WTC11 (cell line): ENCODE data around the gene GSTM4.

ENCODE experiments used
- JUN ChIP-seq: sonication (generic); formaldehyde crosslinking; IDR thresholded peaks from 2 replicates; pipeline ENCODE4 v1.8.0; 2023; ENCODE audit warnings: mild to moderate bottlenecking, missing genetic modification reagents
- MXD4 ChIP-seq: fragments of 250-450 bp; sonication (Bioruptor Pico); IDR thresholded peaks from 2 replicates; pipeline ENCODE4 v1.8.0; 2021; ENCODE audit warnings: mild to moderate bottlenecking, moderate library complexity, borderline replicate concordance
- NFYB ChIP-seq: sonication (generic); formaldehyde crosslinking; conservative IDR thresholded peaks from 2 replicates; pipeline ENCODE4 v1.8.0; 2022; ENCODE audit warnings: low read depth, missing genetic modification reagents
- NR2C2 ChIP-seq: sonication (generic); formaldehyde crosslinking; IDR thresholded peaks from 2 replicates; pipeline ENCODE4 v1.8.0; 2022; ENCODE audit warnings: mild to moderate bottlenecking, missing genetic modification reagents
- PRRX2 ChIP-seq: fragments of 250-450 bp; sonication (Bioruptor Pico); IDR thresholded peaks from 2 replicates; pipeline ENCODE4 v1.8.0; 2021; ENCODE audit warnings: mild to moderate bottlenecking
- TCF7 ChIP-seq: sonication (generic); formaldehyde crosslinking; IDR thresholded peaks from 2 replicates; pipeline ENCODE4 v1.8.0; 2022; ENCODE audit warnings: mild to moderate bottlenecking, low read depth, missing genetic modification reagents, moderate library complexity
- ZBTB21 ChIP-seq: sonication (generic); formaldehyde crosslinking; IDR thresholded peaks from 2 replicates; pipeline ENCODE4 v1.8.1; 2023; ENCODE audit warnings: mild to moderate bottlenecking, missing genetic modification reagents, borderline replicate concordance
- ZNF416 ChIP-seq: fragments of 250-450 bp; sonication (Bioruptor Pico); IDR thresholded peaks from 2 replicates; pipeline ENCODE4 v1.9.0; 2021; ENCODE audit warnings: mild to moderate bottlenecking, inconsistent platforms
- TF ChIP-seq, protein P1 (sequence below): fragments of 200-600 bp; IDR thresholded peaks from 2 replicates; pipeline ENCODE4 v1.8.0; 2022; ENCODE audit warnings: antibody characterized with exemption
- TF ChIP-seq, protein P2 (sequence below): sonication (generic); formaldehyde crosslinking; IDR thresholded peaks from 2 replicates; pipeline ENCODE4 v1.8.0; 2022; ENCODE audit warnings: mild to moderate bottlenecking, missing genetic modification reagents
- TF ChIP-seq, protein P3 (sequence below): sonication (generic); formaldehyde crosslinking; IDR thresholded peaks from 2 replicates; pipeline ENCODE4 v1.8.1; 2023; ENCODE audit warnings: mild to moderate bottlenecking, missing genetic modification reagents, moderate library complexity
- TF ChIP-seq, protein P4 (sequence below): sonication (generic); formaldehyde crosslinking; IDR thresholded peaks from 2 replicates; pipeline ENCODE4 v1.8.0; 2023; ENCODE audit warnings: missing genetic modification reagents, mild to moderate bottlenecking, borderline replicate concordance
- TF ChIP-seq, protein P5 (sequence below): fragments of 250-450 bp; sonication (Bioruptor Pico); IDR thresholded peaks from 2 replicates; pipeline ENCODE4 v1.9.0; 2021; ENCODE audit warnings: mild to moderate bottlenecking

DNA sequence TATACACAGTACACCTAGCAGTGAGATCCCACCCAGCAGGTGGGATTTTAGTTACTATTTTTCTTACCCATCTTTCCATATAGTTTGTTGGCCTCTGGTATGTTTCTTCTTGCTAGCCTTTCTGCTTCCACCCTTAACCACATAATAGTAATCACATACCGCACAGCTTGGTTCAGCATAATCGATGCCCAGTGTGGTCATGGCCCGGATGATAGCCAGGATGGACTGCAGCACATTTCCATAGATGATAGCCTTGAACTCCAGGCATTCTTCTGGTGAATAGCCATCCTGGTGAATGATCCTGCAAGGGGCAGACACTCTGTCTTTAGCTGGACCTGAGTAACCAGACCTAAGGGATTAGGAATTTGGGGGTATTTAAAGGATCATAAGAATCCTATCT is 46.0 kb upstream of the GSTM4 start:
- TF ChIP-seq TCF7 (CRISPR knock-in tag) (no peak), JUN (CRISPR knock-in tag) (no peak), ZBTB21 (CRISPR knock-in tag) (no peak), NFYB (CRISPR knock-in tag) (no peak), PRRX2 (CRISPR knock-in tag) (no peak), ZNF416 (CRISPR knock-in tag) (no peak), NR2C2 (no peak), MXD4 (CRISPR knock-in tag) (no peak)
- TF ChIP-seq, protein P1, sequence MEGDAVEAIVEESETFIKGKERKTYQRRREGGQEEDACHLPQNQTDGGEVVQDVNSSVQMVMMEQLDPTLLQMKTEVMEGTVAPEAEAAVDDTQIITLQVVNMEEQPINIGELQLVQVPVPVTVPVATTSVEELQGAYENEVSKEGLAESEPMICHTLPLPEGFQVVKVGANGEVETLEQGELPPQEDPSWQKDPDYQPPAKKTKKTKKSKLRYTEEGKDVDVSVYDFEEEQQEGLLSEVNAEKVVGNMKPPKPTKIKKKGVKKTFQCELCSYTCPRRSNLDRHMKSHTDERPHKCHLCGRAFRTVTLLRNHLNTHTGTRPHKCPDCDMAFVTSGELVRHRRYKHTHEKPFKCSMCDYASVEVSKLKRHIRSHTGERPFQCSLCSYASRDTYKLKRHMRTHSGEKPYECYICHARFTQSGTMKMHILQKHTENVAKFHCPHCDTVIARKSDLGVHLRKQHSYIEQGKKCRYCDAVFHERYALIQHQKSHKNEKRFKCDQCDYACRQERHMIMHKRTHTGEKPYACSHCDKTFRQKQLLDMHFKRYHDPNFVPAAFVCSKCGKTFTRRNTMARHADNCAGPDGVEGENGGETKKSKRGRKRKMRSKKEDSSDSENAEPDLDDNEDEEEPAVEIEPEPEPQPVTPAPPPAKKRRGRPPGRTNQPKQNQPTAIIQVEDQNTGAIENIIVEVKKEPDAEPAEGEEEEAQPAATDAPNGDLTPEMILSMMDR: no peak
- TF ChIP-seq, protein P2, sequence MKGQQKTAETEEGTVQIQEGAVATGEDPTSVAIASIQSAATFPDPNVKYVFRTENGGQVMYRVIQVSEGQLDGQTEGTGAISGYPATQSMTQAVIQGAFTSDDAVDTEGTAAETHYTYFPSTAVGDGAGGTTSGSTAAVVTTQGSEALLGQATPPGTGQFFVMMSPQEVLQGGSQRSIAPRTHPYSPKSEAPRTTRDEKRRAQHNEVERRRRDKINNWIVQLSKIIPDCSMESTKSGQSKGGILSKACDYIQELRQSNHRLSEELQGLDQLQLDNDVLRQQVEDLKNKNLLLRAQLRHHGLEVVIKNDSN (CRISPR knock-in tag): no peak
- TF ChIP-seq, protein P3, sequence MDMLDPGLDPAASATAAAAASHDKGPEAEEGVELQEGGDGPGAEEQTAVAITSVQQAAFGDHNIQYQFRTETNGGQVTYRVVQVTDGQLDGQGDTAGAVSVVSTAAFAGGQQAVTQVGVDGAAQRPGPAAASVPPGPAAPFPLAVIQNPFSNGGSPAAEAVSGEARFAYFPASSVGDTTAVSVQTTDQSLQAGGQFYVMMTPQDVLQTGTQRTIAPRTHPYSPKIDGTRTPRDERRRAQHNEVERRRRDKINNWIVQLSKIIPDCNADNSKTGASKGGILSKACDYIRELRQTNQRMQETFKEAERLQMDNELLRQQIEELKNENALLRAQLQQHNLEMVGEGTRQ (CRISPR knock-in tag): no peak
- TF ChIP-seq, protein P4, sequence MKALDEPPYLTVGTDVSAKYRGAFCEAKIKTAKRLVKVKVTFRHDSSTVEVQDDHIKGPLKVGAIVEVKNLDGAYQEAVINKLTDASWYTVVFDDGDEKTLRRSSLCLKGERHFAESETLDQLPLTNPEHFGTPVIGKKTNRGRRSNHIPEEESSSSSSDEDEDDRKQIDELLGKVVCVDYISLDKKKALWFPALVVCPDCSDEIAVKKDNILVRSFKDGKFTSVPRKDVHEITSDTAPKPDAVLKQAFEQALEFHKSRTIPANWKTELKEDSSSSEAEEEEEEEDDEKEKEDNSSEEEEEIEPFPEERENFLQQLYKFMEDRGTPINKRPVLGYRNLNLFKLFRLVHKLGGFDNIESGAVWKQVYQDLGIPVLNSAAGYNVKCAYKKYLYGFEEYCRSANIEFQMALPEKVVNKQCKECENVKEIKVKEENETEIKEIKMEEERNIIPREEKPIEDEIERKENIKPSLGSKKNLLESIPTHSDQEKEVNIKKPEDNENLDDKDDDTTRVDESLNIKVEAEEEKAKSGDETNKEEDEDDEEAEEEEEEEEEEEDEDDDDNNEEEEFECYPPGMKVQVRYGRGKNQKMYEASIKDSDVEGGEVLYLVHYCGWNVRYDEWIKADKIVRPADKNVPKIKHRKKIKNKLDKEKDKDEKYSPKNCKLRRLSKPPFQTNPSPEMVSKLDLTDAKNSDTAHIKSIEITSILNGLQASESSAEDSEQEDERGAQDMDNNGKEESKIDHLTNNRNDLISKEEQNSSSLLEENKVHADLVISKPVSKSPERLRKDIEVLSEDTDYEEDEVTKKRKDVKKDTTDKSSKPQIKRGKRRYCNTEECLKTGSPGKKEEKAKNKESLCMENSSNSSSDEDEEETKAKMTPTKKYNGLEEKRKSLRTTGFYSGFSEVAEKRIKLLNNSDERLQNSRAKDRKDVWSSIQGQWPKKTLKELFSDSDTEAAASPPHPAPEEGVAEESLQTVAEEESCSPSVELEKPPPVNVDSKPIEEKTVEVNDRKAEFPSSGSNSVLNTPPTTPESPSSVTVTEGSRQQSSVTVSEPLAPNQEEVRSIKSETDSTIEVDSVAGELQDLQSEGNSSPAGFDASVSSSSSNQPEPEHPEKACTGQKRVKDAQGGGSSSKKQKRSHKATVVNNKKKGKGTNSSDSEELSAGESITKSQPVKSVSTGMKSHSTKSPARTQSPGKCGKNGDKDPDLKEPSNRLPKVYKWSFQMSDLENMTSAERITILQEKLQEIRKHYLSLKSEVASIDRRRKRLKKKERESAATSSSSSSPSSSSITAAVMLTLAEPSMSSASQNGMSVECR (CRISPR knock-in tag): no peak
- TF ChIP-seq, protein P5, sequence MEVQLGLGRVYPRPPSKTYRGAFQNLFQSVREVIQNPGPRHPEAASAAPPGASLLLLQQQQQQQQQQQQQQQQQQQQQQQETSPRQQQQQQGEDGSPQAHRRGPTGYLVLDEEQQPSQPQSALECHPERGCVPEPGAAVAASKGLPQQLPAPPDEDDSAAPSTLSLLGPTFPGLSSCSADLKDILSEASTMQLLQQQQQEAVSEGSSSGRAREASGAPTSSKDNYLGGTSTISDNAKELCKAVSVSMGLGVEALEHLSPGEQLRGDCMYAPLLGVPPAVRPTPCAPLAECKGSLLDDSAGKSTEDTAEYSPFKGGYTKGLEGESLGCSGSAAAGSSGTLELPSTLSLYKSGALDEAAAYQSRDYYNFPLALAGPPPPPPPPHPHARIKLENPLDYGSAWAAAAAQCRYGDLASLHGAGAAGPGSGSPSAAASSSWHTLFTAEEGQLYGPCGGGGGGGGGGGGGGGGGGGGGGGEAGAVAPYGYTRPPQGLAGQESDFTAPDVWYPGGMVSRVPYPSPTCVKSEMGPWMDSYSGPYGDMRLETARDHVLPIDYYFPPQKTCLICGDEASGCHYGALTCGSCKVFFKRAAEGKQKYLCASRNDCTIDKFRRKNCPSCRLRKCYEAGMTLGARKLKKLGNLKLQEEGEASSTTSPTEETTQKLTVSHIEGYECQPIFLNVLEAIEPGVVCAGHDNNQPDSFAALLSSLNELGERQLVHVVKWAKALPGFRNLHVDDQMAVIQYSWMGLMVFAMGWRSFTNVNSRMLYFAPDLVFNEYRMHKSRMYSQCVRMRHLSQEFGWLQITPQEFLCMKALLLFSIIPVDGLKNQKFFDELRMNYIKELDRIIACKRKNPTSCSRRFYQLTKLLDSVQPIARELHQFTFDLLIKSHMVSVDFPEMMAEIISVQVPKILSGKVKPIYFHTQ (CRISPR knock-in tag): no peak
